Activated CD4-positive, CD25-positive, alpha-beta regulatory T cell treated with anti-CD3 and anti-CD28 coated beads, Interleukin-2, amount 50 U/mL, for 16 hours (primary cell): Measurements from ENCODE around the gene CNIH2.
"Not testable (repeated sequence)": the region's sequence is repeated elsewhere in the genome, so short reads cannot be mapped to it uniquely, and the experiment has no call there.

Experiments used
- DNase-seq: peaks from one replicate; pipeline ENCODE4 v3.0.0-alpha.2; 2020; ENCODE audit warnings: low read depth, low spot score

Gene CNIH2

GRCh38 chr11:66277471-66278362 lies at the start of gene CNIH2:
Gene CNIH2, plus strand, starts transcription at chr11:66278175. Its CDS starts 282 bp downstream, at chr11:66278457.
- no peak for DNase-seq

GRCh38 chr11:66228521-66228920 lies 49.5 kb upstream of the CNIH2 start:
- DNase-seq, result no peak

DNA sequence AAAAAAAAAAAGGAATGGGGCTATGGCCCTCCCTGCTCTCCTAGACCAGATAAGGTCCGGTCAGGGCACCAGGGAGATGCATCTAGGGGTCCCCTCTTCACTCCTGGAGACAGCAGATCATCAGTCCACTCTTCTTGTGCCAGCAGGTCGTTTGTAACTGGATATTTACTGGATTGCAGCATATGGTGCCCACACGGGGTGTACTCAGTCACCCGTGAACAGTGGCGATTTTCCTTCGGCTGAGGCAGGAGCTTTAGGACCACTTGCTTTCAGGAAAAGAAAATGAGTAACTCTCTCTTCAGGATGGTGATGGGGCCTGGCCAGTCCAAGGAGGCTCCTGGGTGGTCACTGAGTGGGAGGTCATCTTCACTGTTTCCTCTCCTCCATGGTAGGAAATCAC lies 47.8 kb upstream of the CNIH2 start:
- DNase-seq, result no peak

DNA sequence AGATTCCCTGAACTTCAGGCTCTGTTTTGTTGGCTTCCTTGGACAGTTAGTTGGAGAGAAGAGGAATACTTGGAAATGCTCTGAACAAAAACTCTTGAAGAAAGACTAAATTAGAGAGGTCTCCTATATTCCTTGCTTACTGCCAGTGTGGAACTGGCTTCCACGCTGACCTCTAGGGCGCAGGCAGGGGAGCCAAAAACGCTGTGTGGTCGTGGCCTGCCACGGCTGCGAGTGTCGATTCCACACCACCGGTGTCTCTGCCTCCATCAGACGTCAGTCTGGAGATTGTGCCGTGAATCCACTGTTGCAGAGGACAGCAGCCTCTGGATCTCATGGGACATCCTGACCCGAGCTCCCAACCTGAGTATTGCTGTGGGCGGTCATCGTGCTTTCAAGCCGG lies 47.0 kb upstream of the CNIH2 start:
- no peak for DNase-seq

DNA sequence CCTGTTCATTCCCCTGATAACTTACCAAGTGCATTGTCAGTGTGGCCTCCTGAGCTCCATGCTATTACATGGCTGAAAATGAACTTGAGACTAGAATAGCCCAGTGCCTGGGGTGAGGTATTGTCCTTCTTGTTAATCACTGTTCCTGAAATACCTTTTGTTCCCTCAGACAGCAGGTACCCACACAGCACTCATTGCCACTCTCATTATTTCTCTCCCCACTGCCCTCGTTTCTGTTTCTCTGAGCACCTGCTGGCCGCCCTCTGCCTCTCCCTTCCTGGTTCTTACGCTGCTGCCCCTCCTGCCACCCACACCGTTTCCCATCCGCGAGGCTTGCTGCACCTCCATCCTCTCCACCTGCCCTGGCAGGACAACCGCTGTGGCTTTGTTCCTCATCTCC lies 46.4 kb upstream of the CNIH2 start:
- DNase-seq, result no peak

DNA sequence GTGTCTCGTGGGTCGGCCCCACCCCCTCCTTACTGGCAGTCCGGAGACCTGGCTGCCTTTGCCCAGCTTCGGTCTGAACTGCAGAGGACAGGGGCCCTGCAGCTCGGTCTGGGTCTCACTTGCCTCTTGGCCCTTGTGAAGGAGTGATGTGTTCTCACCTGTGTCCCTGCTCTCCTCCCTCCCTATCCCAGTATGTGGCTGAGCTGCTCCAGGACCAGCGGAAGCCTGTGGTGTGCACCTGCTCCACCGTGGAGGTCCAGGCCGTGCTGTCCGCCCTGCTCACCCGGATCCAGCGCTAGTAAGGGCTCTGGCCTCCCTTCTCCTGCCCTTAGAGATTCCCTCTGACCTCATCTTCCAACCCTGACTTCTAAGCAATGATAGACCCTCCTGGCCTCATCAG lies 45.2 kb upstream of the CNIH2 start:
- no peak for DNase-seq

GRCh38 chr11:66233301-66233700 lies 44.7 kb upstream of the CNIH2 start:
- no peak for DNase-seq

GRCh38 chr11:66235141-66235540 lies 42.8 kb upstream of the CNIH2 start:
- DNase-seq, result no peak

DNA sequence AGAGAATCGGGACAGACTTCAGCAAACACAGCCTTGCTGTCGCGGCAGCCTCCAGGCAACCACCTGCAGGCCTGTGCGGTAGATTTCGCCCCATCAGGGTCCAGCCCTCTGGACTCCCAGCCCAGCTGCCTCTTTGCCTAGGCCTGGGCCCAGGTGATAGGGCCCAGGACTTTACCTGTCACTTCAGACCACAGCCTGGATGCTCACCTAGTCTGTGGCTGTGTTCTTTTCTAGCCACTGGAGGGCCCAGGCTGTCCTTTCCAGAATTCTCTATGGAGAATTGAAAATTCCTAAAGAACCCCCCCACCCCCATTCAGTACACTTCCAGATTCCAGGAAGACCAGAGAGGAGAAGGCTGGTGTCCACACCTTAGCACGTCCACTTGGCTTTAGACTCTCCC lies 40.1 kb upstream of the CNIH2 start:
- no peak for DNase-seq

DNA sequence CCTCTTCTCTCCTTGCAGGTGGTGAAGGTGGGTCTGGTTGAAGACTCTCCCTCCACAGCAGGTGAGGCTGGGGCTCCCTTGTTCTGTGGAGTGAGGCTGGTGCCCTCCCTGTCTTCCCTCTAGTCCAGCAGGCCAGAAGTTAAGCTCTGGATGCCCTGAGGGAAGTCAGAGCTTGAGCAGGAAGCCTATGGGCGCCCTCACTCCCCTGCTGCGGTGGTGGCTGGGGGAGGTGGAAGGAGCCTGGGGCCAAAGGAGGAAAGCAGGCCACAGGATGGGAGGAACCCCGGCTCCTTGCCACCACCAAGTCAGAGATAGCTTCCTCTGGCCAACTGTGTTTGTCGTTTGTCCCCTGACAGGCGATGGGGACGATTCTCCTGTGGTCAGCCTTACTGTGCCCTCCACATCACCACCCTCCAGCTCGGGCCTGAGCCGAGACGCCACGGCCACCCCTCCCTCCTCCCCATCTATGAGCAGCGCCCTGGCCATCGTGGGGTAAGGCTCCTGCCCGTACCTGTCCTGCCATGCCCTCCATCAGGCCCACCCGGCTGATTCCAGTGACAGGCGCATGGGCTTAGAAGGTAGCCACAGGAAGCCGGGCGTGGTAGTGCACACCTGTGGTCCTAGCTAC lies 39.1 kb upstream of the CNIH2 start:
- DNase-seq, result no peak

DNA sequence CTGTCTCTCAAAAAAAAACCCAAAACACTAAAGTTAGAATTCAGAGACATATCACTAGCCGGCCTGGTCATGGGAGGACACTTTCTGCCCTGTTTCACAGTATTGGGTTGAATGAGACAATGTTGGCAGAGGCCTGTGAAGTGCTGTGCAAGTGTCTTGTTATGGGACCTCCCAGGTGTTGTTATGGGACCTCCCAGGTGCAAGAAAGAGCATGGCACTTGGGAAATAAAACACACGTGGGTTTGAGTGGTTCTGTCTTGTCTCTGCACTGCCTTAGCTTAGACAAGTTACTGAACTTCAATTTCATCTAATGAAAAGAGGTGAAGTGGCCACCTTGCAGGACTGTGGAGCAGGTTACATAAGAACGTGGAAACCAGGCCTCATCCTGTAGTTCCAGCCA lies 38.5 kb upstream of the CNIH2 start:
- no peak for DNase-seq

GRCh38 chr11:66239998-66240780 lies 37.8 kb upstream of the CNIH2 start:
- no peak for DNase-seq

GRCh38 chr11:66240781-66241136 lies 37.2 kb upstream of the CNIH2 start:
- DNase-seq, result no peak

GRCh38 chr11:66242095-66242765 lies 35.7 kb upstream of the CNIH2 start:
- DNase-seq, result no peak

DNA sequence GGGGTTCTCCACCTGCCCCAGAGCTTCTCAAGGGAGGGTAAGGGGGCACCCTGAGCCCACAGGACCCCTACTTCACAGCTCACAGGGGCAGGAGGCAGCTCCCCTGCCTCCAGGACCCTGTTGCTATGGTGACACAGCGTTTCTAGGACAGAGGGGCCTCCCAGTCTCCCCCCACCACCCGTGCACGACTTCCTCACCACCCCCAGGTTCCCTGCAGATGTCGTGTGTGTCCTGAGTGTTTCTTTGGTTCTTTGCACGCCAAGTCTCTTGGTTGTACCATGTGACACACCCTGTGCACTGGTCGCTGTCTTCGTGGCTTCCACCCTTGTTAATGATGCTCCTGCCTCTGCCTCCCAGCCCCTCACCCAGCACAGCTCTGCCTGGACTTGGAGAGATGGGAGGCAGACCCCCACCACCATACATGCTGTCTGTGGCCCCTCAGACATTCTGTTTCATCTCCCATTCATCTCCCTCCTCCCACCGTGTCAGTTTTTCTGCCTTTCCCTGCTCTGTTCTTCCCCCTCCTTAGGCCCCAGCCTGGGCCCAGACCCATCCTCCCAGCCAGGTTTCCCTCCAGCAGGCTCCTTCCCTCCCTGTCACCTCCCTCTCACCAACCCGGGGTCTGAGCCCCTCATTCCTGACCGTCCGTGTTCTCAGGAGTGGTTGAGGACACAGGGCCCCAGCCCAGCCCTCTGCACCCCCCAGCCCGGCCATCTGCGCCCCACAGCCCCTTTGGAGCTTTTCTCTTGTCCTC lies 34.0 kb upstream of the CNIH2 start:
- no peak for DNase-seq

GRCh38 chr11:66247295-66247694 lies 30.7 kb upstream of the CNIH2 start:
- no peak for DNase-seq

DNA sequence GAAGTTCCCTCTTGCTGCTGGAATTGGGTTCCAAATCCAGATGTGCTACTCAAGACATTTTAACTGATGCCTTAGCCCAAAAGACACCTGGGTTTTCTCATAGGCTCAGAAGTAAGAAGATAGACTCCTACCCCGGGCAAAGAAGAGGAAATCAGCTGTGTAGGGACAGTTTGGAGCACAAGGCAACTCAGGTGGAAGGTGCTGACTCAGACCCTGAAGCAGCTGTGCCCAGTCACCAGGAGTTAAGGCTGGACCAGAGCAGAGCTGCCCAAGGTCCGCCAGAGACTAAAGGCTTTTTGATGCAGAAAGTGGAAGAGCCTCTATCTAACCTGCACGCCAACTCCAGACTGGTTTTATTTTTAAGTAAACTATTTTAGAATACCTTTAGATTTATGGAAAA lies 30.2 kb upstream of the CNIH2 start:
- DNase-seq, result no peak

- DNase-seq, result no peak
Observed at GRCh38 chr11:66248903-66249302, 29.1 kb upstream of the CNIH2 start.

DNA sequence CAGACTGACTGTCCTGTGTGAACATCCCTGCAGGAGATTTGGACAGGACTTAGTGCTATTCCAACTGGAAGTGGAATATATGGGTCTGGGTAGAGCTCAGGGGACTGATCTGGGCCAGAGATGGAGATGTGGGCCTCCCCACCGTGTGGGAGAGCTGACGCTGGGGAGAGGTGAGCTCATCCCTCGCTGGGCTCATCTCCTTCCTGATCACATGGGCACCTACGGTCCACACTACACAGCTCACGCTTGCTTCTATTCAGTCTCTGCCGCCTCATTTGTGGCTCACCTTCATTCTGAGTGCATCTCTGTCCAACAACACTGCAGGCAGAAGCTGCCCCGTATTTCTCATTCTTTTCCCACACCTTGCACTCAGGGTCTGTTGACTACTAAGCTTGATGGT lies 26.2 kb upstream of the CNIH2 start:
- DNase-seq, result no peak

DNA sequence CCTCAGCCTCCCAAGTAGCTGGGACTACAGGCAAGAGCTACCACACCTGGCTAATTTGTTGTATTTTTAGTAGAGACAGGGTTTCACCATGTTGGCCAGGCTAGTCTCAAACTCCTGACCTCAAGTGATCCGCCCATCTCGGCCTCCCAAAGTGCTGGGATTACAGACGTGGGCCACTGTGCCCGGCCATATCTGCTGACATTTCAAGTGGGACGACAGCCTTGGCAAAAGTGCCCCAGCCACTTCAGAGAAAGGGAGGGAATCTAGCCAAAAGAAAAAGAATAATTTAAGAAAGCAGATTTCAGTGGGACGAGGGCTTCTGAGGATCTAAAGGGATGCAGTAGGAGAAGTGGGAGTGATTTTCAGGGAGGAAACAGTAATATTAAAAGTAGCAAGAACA lies 24.9 kb upstream of the CNIH2 start:
- DNase-seq, result not testable (repeated sequence)

DNA sequence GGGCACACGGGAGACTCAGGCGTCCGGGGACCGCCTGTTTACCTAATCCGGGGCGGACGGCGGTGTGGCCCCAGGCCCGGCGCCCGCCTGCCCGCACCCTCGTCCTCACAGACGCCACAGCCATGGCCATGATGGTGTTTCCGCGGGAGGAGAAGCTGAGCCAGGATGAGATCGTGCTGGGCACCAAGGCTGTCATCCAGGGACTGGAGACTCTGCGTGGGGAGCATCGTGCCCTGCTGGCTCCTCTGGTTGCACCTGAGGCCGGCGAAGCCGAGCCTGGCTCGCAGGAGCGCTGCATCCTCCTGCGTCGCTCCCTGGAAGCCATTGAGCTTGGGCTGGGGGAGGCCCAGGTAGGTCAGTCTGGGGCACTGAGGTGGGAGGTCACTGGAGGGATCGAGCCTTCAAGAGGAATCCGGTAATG lies 19.5 kb upstream of the CNIH2 start:
- DNase-seq, result no peak
